H9 (cell line): ENCODE measurements around the gene TTK. TPM values are rescaled to one million over a fixed set of nuclear protein-coding genes. Genes with fewer than 3 reads are reported as not detected.

Experiments
- DNase-seq: peaks from one replicate; pipeline ENCODE4 v3.0.0-alpha.2; 2017
- H2AFZ ChIP-seq: one replicate; pipeline ENCODE4 v1.6.1; 2013; ENCODE audit warnings: mild to moderate bottlenecking, low read length, control low read depth, moderate library complexity
- H2AK5ac ChIP-seq: 2 replicates; pipeline ENCODE4 v1.6.1; 2013; ENCODE audit warnings: low read length, control low read depth, mixed read lengths; ENCODE audit not compliant: insufficient read length
- H2BK120ac ChIP-seq: one replicate; pipeline ENCODE4 v1.6.1; 2013; ENCODE audit warnings: low read depth, mild to moderate bottlenecking, low read length, control low read depth, inconsistent platforms; ENCODE audit not compliant: poor library complexity, severe bottlenecking
- H2BK12ac ChIP-seq: 2 replicates; pipeline ENCODE4 v1.6.1; 2013; ENCODE audit warnings: low read length, control low read depth, mixed read lengths, low read depth; ENCODE audit not compliant: insufficient read length
- H2BK15ac ChIP-seq: 2 replicates; pipeline ENCODE4 v1.6.1; 2013; ENCODE audit warnings: low read depth, low read length, control low read depth
- H2BK20ac ChIP-seq: one replicate; pipeline ENCODE4 v1.6.1; 2013; ENCODE audit warnings: low read depth, mild to moderate bottlenecking, low read length, control low read depth, inconsistent platforms; ENCODE audit not compliant: poor library complexity, severe bottlenecking
- H2BK5ac ChIP-seq: 2 replicates; pipeline ENCODE4 v1.6.1; 2013; ENCODE audit warnings: low read length, control low read depth, mixed read lengths; ENCODE audit not compliant: insufficient read length
- H3K14ac ChIP-seq: 2 replicates; pipeline ENCODE4 v1.6.1; 2013; ENCODE audit warnings: low read length, control low read depth; ENCODE audit not compliant: insufficient read depth
- H3K18ac ChIP-seq: 2 replicates; pipeline ENCODE4 v1.6.1; 2013; ENCODE audit warnings: low read depth, mild to moderate bottlenecking, mixed read lengths, low read length, control low read depth; ENCODE audit not compliant: insufficient read length
- H3K23ac ChIP-seq: 2 replicates; pipeline ENCODE4 v1.6.1; 2013; ENCODE audit warnings: low read length, control low read depth, mixed read lengths, low read depth; ENCODE audit not compliant: insufficient read length
- H3K23me2 ChIP-seq: 2 replicates; pipeline ENCODE4 v1.6.1; 2013; ENCODE audit warnings: low read depth, mild to moderate bottlenecking, mixed read lengths, low read length, control low read depth; ENCODE audit not compliant: insufficient read length, poor library complexity, severe bottlenecking
- H3K27ac ChIP-seq: 2 replicates; pipeline ENCODE4 v1.5.1; 2013; ENCODE audit warnings: low read length, control low read depth, mixed read lengths, low read depth; ENCODE audit not compliant: insufficient read length
- H3K27me3 ChIP-seq: 2 replicates; pipeline ENCODE4 v1.6.1; 2013; ENCODE audit warnings: low read length, control low read depth, inconsistent platforms; ENCODE audit not compliant: insufficient read depth
- H3K4ac ChIP-seq: 2 replicates; pipeline ENCODE4 v1.6.1; 2013; ENCODE audit warnings: low read depth, mild to moderate bottlenecking, control low read depth, inconsistent platforms, low read length, moderate library complexity
- H3K4me1 ChIP-seq: 2 replicates; pipeline ENCODE4 v1.6.1; 2013; ENCODE audit warnings: low read length, control low read depth, inconsistent platforms; ENCODE audit not compliant: insufficient read depth
- H3K4me2 ChIP-seq: 2 replicates; pipeline ENCODE4 v1.6.1; 2013; ENCODE audit warnings: low read length, control low read depth, mixed read lengths; ENCODE audit not compliant: insufficient read length, insufficient read depth
- H3K56ac ChIP-seq: 2 replicates; pipeline ENCODE4 v1.6.1; 2013; ENCODE audit warnings: low read depth, mild to moderate bottlenecking, mixed read lengths, low read length, control low read depth; ENCODE audit not compliant: insufficient read length
- H3K79me1 ChIP-seq: 2 replicates; pipeline ENCODE4 v1.6.1; 2013; ENCODE audit warnings: low read depth, mild to moderate bottlenecking, moderate library complexity, low read length, control low read depth, inconsistent platforms; ENCODE audit not compliant: insufficient read depth, poor library complexity, severe bottlenecking
- H3K79me2 ChIP-seq: 2 replicates; pipeline ENCODE4 v1.6.1; 2013; ENCODE audit warnings: low read length, control low read depth, inconsistent platforms; ENCODE audit not compliant: insufficient read depth
- H3K9ac ChIP-seq: 2 replicates; pipeline ENCODE4 v1.6.1; 2013; ENCODE audit warnings: low read length, control low read depth, mixed read lengths; ENCODE audit not compliant: insufficient read length; ENCODE audit errors: extremely low read depth
- H3K9me3 ChIP-seq: one replicate; pipeline ENCODE4 v1.6.1; 2013; ENCODE audit warnings: low read depth, low read length, inconsistent platforms; ENCODE audit not compliant: control insufficient read depth
- H3T11ph ChIP-seq: one replicate; pipeline ENCODE4 v1.6.1; 2013; ENCODE audit warnings: mild to moderate bottlenecking, low read length, control low read depth, inconsistent platforms
- H4K20me1 ChIP-seq: one replicate; pipeline ENCODE4 v1.6.1; 2013; ENCODE audit not compliant: control insufficient read depth, insufficient read length, insufficient read depth
- H4K5ac ChIP-seq: 2 replicates; pipeline ENCODE4 v1.6.1; 2013; ENCODE audit warnings: low read depth, mild to moderate bottlenecking, mixed read lengths, low read length, control low read depth; ENCODE audit not compliant: insufficient read length
- H4K8ac ChIP-seq: replicated peaks from 2 replicates; pipeline ENCODE4 v1.6.1; 2013; ENCODE audit warnings: low read length, control low read depth, mixed read lengths, low read depth; ENCODE audit not compliant: insufficient read length
- H4K91ac ChIP-seq: 2 replicates; pipeline ENCODE4 v1.6.1; 2013; ENCODE audit warnings: low read depth, mild to moderate bottlenecking, moderate library complexity, mixed read lengths, low read length, control low read depth; ENCODE audit not compliant: insufficient read length
- H3K27ac Mint-ChIP-seq, 3 experiments: 2 replicates in 2 of 3; 3 replicates in 1 of 3; pipeline ENCODE4 v1.8.0; 2020 to 2021; ENCODE audit warnings: mixed read lengths in 3 of 3, mild to moderate bottlenecking in 1 of 3, moderate library complexity in 1 of 3
- H3K27me3 Mint-ChIP-seq: 2 replicates; pipeline ENCODE4 v1.8.0; 2021; ENCODE audit warnings: low read depth, mild to moderate bottlenecking, moderate library complexity, mixed read lengths
- H3K36me3 Mint-ChIP-seq, 3 experiments: 2 replicates in 2 of 3; 3 replicates in 1 of 3; pipeline ENCODE4 v1.8.0; 2020 to 2021; ENCODE audit warnings: low read depth in 3 of 3, mixed read lengths in 3 of 3; ENCODE audit not compliant: insufficient read depth in 1 of 3
- H3K4me1 Mint-ChIP-seq, 2 experiments: 2 replicates each; pipeline ENCODE4 v1.8.0; 2020; ENCODE audit warnings: mixed read lengths in 2 of 2
- H3K4me3 Mint-ChIP-seq, 2 experiments: 2 replicates in 1 of 2; 3 replicates in 1 of 2; pipeline ENCODE4 v1.8.0; 2020 to 2021; ENCODE audit warnings: mild to moderate bottlenecking in 2 of 2, mixed read lengths in 2 of 2, moderate library complexity in 1 of 2
- H3K9me3 Mint-ChIP-seq, 2 experiments: 2 replicates in 1 of 2; 3 replicates in 1 of 2; pipeline ENCODE4 v1.8.0; 2020; ENCODE audit warnings: mild to moderate bottlenecking in 2 of 2, mixed read lengths in 2 of 2, moderate library complexity in 1 of 2
- CTCF ChIP-seq: fragments of 200-600 bp; sonication (generic); conservative IDR thresholded peaks from 3 replicates; pipeline ENCODE4 v1.8.0; 2021; ENCODE audit warnings: antibody characterized with exemption, mild to moderate bottlenecking
- WGBS: extraction: QIAGEN DNeasy Blood & Tissue Kit; methylation state at CpG from one replicate; pipeline ENCODE4 v1.1.7; 2013; ENCODE audit warnings: missing lambda C conversion rate, low lambda C conversion rate, mixed read lengths; ENCODE audit not compliant: insufficient read length; ENCODE audit errors: extremely low coverage; 5-methylcytosine and 5-hydroxymethylcytosine counted together
- total RNA-seq: library from RNA; stranded (reverse); gene quantifications from 2 replicates; pipeline ENCODE4 v1.2.1, GENCODE V29; 2021

Gene TTK
- total RNA-seq, 1 experiment from 2014 or later = 47.5 TPM

- Mint-ChIP-seq H3K27me3 (peaks cover 2% of the 10 kb centered on the region; the same call in 1 of the 2 replicates), H3K27ac (no peak overlapping the region), H3K9me3 (peaks cover 0 to 5% of the 10 kb centered on the region in 2 experiments; a peak in 3 of 5 replicates), H3K36me3 (peaks cover 0 to 10% (median 3%) of the 10 kb centered on the region in 3 experiments; a peak in 2 of 7 replicates), H3K4me3 (no peak overlapping the region), H3K4me1 (peaks cover 20% of the 10 kb centered on the region in 2 experiments)
- Histone ChIP-seq H3K4me2 (no peak overlapping the region), H3T11ph (no peak overlapping the region), H3K9me3 (no peaks in the 10 kb centered on the region), H3K4ac (no peak overlapping the region), H3K14ac (no peak overlapping the region), H2AK5ac (no peak overlapping the region), H2BK120ac (no peak overlapping the region), H4K8ac (no peak overlapping the region), H2BK12ac (no peak overlapping the region), H3K23me2 (no peaks in the 10 kb centered on the region), H3K9ac (no peak overlapping the region), H3K56ac (no peak overlapping the region), H3K4me1 (peaks cover 7% of the 10 kb centered on the region), H2AFZ (no peak overlapping the region), H2BK5ac (no peak overlapping the region), H3K79me1 (no peaks in the 10 kb centered on the region), H2BK15ac (no peak overlapping the region), H3K23ac (no peak overlapping the region), H3K27ac (no peak overlapping the region), H4K91ac (no peak overlapping the region), H3K27me3 (no peaks in the 10 kb centered on the region), H4K20me1 (no peaks in the 10 kb centered on the region), H3K79me2 (no peaks in the 10 kb centered on the region), H2BK20ac (no peak overlapping the region), H4K5ac (no peak overlapping the region), H3K18ac (no peak overlapping the region)
- no peak for DNase-seq
- no peak for TF ChIP-seq CTCF
- WGBS = no CpG with 5 or more reads among the region's 1 CpG
Measured at GRCh38 chr6:79989641-79990040, 14.8 kb upstream of the TTK start.
